SK-N-MC (cell line): Measurements from ENCODE around the gene ZNF343.

Experiments
- EZH2 ChIP-seq: fragments of 200-600 bp; sonication (generic); IDR thresholded peaks from one replicate; pipeline ENCODE4 v1.6.1; 2017; ENCODE audit warnings: antibody characterized with exemption
- FOXP2 ChIP-seq: optimal IDR thresholded peaks from 2 replicates; pipeline ENCODE3; 2011; ENCODE audit warnings: mild to moderate bottlenecking, moderate library complexity; ENCODE audit not compliant: insufficient read depth; ENCODE audit errors: extremely low read length, control extremely low read depth
- POLR2AphosphoS5 ChIP-seq: IDR thresholded peaks from 2 replicates; pipeline ENCODE4 v1.6.1; 2012; ENCODE audit warnings: mild to moderate bottlenecking, low read depth, low read length, borderline replicate concordance

DNA sequence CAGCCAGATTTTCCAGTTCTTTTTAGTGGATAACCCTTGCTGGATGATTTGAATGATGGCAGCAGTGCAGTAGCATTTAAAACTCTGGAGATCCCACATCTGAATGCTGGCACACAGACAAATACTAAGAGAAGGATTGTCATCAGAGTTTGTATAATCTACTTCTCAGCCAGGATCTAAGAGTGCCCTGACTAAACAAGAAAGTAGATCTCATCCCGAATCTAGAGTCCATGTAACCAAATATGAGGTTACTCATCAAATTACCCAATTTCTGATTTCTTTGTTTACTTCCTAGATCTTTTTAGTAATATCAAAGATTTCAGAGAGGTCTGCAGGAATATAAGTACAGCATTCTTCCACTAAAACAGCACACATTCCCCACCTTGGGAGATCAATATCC is 35.5 kb upstream of the ZNF343 start:
- TF ChIP-seq EZH2: no peak
- no peak for TF ChIP-seq FOXP2
- TF ChIP-seq POLR2AphosphoS5: no peak
